Activated T-helper 17 cell treated with anti-CD3 and anti-CD28 coated beads, Interleukin-2, amount 50 U/mL, for 72 hours (primary cell): ENCODE measurements around the gene HOXD4. TPM values are rescaled to one million over a fixed set of nuclear protein-coding genes. Genes with fewer than 3 reads are reported as not detected.

Source experiments
- ATAC-seq: fragments of 150-1000 bp; cut with Tn5 transposase; replicated peaks from 2 replicates; pipeline ENCODE4 v1.10.0; 2021; ENCODE audit warnings: mild to moderate bottlenecking, moderate library complexity
- H3K27ac Mint-ChIP-seq: one replicate; pipeline ENCODE4 v1.8.0; 2022; ENCODE audit warnings: mixed read lengths
- H3K27me3 Mint-ChIP-seq: one replicate; pipeline ENCODE4 v1.8.0; 2022; ENCODE audit warnings: mixed read lengths
- H3K36me3 Mint-ChIP-seq: one replicate; pipeline ENCODE4 v1.8.0; 2022; ENCODE audit warnings: low read depth, mild to moderate bottlenecking, mixed read lengths
- H3K4me1 Mint-ChIP-seq: one replicate; pipeline ENCODE4 v1.8.0; 2022; ENCODE audit warnings: mixed read lengths
- H3K4me3 Mint-ChIP-seq: one replicate; pipeline ENCODE4 v1.8.0; 2022; ENCODE audit warnings: mild to moderate bottlenecking, mixed read lengths
- H3K9me3 Mint-ChIP-seq: one replicate; pipeline ENCODE4 v1.8.0; 2022; ENCODE audit warnings: mixed read lengths
- total RNA-seq, 2 donors: library from RNA; stranded (reverse); gene quantifications; one replicate each; pipeline ENCODE4 v1.2.3, GENCODE V29; 2022

The HOXD4 gene
- total RNA-seq, 2 donors from 2014 or later, result not detected

DNA sequence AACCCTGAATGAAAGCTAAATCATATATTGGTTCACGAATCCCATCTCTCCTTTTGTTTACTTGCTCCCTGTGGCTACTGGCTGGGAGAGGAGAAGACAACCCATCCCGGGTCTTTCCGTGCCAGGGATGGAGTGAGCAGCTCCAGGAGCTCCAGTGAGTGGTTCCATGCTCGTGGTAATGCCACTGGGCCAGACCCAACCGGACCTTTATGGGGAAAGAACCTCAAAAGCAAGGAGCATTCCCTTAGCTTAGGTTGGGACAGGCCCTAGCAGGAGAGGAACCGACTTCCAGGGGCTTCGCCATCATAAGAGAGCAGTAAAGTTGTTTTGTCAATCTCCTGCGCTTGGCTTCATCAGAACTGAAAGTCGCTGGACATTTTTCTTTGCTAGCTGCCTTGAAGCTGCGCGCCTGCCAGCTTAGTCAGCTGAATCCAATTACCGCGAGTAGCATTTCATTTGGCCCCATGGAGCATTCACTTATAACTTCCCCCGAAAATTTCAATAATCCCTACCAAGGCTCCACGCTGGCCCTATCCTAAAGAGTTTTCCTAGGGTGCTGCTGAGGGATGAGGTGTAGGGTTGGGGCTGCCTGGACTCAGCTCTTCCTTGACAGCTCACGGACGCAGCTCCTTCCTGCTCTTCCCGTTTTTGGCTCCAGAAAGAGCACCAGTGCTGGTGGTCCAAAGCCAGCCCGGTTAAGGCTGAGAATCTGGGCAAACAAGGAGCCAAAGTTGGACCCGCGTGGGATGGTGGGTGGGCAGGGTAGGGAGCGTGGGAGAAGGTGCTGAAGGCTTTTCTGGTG lies 10.7 kb downstream of the HOXD4 start:
- ATAC-seq, result no peak
- peaks cover 65% of the 10 kb centered on the region for H3K27me3 Mint-ChIP-seq
- peaks cover 3% of the 10 kb centered on the region for H3K9me3 Mint-ChIP-seq
- no peak overlapping the region for H3K4me3 Mint-ChIP-seq
- no peak overlapping the region for H3K27ac Mint-ChIP-seq
- peaks cover 4% of the 10 kb centered on the region for H3K4me1 Mint-ChIP-seq
- peaks cover 6% of the 10 kb centered on the region for H3K36me3 Mint-ChIP-seq

DNA sequence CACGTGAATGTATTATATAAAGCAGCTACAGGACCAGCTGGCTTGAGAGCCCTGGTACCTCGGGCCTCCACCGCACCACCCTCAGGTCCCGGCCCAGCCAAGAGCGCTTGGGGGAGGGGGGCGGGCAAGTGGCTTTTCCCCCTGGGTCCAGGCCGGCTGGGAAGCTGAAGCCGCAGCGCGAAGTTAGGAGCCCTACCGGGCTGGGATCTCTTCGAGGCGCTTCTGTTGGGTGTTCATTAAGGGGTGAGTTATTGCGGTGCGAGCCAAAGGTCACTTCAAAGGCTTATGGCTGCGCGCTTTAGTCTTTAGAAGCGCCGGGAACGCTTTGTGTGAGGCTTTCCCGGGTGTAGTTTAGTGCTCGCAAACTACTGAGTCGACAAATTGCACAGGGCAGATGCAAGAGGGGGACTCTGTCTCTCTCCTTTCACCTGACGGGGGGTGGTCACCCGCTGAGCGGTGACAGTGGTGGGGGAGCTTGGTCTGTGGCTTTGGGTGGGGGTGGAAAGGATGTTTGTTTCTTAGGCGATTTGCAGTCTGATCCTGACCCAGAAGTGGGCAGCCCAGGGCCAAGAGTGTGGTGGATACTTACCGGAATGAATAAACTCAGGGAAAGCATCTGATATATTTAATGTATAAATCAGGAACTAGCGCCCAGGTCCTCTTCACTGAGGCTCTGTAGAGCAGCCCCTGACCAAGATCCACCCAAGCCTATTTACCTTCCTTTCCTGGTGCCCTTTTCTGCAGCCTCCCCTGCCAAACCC lies 11.7 kb downstream of the HOXD4 start:
- H3K4me1 Mint-ChIP-seq, result peaks cover 4% of the 10 kb centered on the region
- H3K27ac Mint-ChIP-seq, result no peak overlapping the region
- H3K36me3 Mint-ChIP-seq, result peaks cover 6% of the 10 kb centered on the region
- no peak for ATAC-seq
- peaks cover 67% of the 10 kb centered on the region for H3K27me3 Mint-ChIP-seq
- peaks cover 3% of the 10 kb centered on the region for H3K9me3 Mint-ChIP-seq
- no peak overlapping the region for H3K4me3 Mint-ChIP-seq

DNA sequence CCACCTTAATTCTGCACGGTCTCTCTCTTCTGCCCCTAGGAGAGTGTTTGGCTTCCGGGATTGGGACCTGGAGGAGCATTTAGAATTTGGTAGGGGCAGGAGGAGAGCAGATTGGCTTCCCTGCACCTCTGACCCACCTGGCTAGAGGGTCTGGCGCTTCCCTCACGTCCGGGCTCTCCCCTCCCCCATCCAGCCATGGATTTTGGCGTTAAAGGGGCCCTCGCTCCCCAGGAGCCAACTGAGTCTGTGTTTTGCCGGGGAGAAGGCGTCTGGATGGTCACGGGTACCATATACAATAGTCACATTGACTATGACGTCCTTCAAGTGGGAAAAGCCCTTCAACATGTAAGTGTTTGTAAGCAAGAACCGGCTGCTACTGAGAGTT lies 12.3 kb downstream of the HOXD4 start:
- Mint-ChIP-seq H3K4me3 (no peak overlapping the region), H3K27ac (no peak overlapping the region)
- ATAC-seq, result no peak

DNA sequence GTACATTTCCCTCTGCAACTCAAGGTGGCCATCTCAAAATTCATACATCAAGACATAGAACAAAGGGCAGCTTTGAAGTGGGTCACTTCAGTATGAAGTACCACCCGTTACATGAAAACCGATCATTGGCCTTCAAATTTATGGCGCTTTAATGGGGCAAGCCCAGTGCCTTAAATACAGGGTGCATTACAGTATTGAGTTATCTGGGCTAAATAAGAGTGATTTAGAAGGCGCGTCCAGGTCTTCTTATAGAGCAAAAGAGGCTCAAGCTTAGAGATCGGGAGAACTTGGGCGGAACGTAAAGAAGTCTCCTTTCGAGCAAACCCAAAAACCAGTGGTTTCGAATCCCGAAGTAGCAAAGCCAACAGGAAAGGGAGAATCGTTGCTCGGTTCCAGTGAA lies 12.9 kb downstream of the HOXD4 start:
- Mint-ChIP-seq H3K27me3 (peaks cover 65% of the 10 kb centered on the region), H3K4me3 (no peak overlapping the region), H3K36me3 (peaks cover 6% of the 10 kb centered on the region), H3K9me3 (peaks cover 3% of the 10 kb centered on the region), H3K4me1 (peaks cover 4% of the 10 kb centered on the region), H3K27ac (no peak overlapping the region)
- ATAC-seq, result no peak

More for the DNA sequence above, 12.3 kb downstream of the HOXD4 start:
- H3K36me3 Mint-ChIP-seq, result peaks cover 6% of the 10 kb centered on the region
- H3K27me3 Mint-ChIP-seq, result peaks cover 65% of the 10 kb centered on the region
- H3K9me3 Mint-ChIP-seq, result peaks cover 3% of the 10 kb centered on the region
- H3K4me1 Mint-ChIP-seq, result peaks cover 4% of the 10 kb centered on the region

DNA sequence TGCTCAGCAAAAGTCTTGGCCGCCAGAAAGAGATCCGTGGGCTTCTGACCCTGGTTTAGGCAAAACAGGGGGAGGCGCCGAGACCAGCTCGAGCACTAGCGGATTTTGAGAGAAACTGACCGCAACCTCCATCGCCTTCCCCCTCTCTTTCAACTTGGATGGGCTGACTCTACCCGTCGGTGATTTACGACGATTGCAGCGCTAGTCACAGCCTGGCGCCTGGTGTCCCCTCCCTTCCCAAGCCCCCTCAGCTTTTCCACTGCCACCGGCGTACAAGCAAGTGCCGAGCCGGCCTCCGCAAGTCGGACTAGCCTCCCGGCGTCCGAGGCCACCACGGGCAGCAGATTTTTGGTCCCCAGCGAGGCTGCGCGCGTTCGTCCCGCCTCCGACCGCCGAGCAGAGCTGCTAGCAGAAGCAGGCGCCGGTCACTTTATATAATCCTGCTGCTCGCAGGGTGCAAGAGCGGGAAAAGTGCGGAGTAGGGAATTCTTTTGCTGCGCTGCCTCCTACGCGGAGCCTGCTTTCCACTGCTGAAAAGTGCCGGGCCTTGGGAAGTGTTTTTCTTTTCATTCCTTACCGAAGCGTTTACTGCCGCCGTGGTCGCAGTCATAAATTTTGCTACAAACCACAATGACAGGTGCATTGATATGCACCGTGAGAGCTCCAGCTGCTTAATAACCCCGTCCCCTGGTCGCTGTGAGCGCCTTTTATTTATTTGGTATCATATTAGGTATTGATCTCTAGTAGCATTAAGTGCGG lies 13.4 kb downstream of the HOXD4 start:
- Mint-ChIP-seq H3K4me1 (peaks cover 4% of the 10 kb centered on the region), H3K9me3 (peaks cover 3% of the 10 kb centered on the region), H3K27ac (no peak overlapping the region), H3K36me3 (peaks cover 6% of the 10 kb centered on the region), H3K27me3 (peaks cover 70% of the 10 kb centered on the region), H3K4me3 (no peak overlapping the region)
- no peak for ATAC-seq

DNA sequence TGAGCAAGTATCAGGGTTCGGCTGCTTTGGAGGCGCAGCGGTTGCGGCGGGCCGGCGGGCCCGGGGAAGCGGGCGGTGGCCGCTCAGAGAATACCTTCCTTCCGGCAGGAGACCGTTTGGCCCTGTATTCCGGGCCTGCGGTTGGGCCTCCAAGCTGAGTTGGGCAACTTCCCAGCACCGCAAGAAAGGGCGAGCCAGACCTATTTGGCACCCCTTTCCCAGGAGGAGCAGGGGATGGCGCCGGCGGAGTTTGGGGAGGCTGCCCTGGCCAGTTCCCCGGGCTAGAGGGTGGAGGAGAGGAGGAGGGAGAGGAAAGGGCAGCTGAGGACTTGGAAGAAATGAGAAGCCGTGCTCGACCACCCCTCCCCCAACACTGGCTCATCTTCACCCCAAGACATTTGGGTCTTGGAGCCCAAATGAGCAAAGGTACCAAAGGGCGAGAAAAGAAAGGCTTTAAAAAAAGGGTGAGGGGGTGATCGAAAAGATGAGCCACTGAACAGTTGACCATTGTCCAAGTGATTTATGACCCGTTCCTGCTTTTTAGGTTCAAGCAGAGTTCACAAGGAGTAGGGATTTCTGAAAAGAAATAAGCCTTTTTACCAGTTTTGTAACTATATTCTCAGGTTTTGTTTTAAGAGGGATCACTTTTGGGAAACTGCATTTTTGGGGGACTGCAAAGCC lies 14.2 kb downstream of the HOXD4 start:
- H3K4me3 Mint-ChIP-seq, result no peak overlapping the region

DNA sequence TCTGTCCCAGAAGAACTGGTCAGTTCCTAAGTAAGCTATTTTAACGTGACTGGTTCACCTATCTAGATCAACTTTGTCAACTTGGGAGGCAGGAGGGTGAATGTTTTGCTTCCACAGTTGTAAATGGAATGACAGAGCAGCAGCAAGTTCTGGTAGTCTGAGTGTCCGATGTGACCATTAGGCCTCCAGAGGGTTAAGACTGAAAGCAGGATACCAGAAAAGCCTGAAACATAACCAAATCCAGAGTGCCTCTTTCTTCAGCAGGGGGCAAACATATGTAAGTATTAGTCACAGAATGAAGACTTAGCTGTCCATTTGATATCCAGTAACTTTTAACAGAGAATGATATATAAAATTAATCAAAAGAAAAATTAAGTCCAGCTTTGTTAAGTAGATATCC lies 14.9 kb downstream of the HOXD4 start:
- no peak for ATAC-seq
- no peak overlapping the region for H3K27ac Mint-ChIP-seq
- peaks cover 3% of the 10 kb centered on the region for H3K36me3 Mint-ChIP-seq
- peaks cover 74% of the 10 kb centered on the region for H3K27me3 Mint-ChIP-seq
- H3K4me1 Mint-ChIP-seq, result no peaks in the 10 kb centered on the region
- peaks cover 3% of the 10 kb centered on the region for H3K9me3 Mint-ChIP-seq
- H3K4me3 Mint-ChIP-seq, result no peak overlapping the region

More for the DNA sequence above, 14.2 kb downstream of the HOXD4 start:
- Mint-ChIP-seq H3K27me3 (peaks cover 74% of the 10 kb centered on the region), H3K36me3 (peaks cover 6% of the 10 kb centered on the region), H3K27ac (no peak overlapping the region), H3K4me1 (peaks cover 4% of the 10 kb centered on the region), H3K9me3 (peaks cover 3% of the 10 kb centered on the region)
- no peak for ATAC-seq

DNA sequence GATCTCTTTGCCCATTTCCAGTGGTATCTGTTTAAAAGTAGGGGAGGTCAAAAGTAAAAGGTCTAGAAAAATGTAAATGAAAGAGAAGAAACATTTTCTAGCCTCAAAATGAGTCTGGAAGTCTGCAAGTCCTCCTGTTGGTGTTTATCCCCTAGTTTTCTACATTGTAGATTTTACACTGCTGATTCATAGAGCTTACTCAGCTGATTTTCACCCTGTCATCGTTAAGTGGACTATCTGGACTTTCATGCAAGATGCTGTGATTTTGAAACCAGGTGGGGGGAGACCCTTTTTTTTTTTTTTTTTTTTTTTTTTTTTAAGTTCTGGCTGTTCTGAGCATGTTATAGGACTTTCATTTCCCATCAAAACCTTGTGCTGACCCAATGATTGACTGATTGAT lies 16.0 kb downstream of the HOXD4 start:
- H3K4me3 Mint-ChIP-seq, result no peak overlapping the region
- peaks cover 3% of the 10 kb centered on the region for H3K9me3 Mint-ChIP-seq
- no peak for ATAC-seq
- H3K27ac Mint-ChIP-seq, result no peak overlapping the region
- H3K27me3 Mint-ChIP-seq, result peaks cover 64% of the 10 kb centered on the region
- H3K36me3 Mint-ChIP-seq, result peaks cover 2% of the 10 kb centered on the region
- H3K4me1 Mint-ChIP-seq, result no peaks in the 10 kb centered on the region

DNA sequence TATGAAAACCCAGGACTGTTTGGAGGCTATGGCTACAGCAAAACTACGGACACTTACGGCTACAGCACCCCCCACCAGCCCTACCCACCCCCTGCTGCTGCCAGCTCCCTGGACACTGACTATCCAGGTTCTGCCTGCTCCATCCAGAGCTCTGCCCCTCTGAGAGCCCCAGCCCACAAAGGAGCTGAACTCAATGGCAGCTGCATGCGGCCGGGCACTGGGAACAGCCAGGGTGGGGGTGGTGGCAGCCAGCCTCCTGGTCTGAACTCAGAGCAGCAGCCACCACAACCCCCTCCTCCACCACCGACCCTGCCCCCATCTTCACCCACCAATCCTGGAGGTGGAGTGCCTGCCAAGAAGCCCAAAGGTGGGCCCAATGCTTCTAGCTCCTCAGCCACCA lies 17.8 kb downstream of the HOXD4 start:
- H3K27me3 Mint-ChIP-seq, result peaks cover 65% of the 10 kb centered on the region
- H3K4me1 Mint-ChIP-seq, result no peaks in the 10 kb centered on the region
- H3K36me3 Mint-ChIP-seq, result peaks cover 6% of the 10 kb centered on the region
- H3K4me3 Mint-ChIP-seq, result no peak overlapping the region
- no peak overlapping the region for H3K27ac Mint-ChIP-seq
- H3K9me3 Mint-ChIP-seq, result peaks cover 1% of the 10 kb centered on the region
- ATAC-seq, result no peak

DNA sequence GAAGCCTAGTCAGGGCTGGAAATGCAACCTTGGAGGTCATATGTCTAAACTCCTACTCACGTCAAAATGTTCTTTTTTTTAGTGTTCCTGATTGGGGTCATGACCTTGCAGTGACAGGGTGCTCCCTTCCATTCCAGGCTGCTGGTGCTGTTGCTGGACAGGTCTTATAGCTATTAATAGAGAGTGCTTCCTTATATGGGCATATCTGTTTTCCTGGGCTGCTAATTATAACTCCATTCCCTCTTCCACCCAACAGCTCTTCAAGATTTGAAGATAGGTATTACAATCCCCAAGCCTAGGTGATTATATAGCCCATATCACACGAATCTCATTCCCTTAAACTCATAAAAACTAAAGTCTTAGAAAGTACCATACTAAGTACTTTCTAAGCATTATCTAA lies 18.4 kb downstream of the HOXD4 start:
- Mint-ChIP-seq H3K4me3 (no peak overlapping the region), H3K27ac (no peak overlapping the region), H3K36me3 (peaks cover 6% of the 10 kb centered on the region), H3K27me3 (peaks cover 62% of the 10 kb centered on the region), H3K4me1 (no peaks in the 10 kb centered on the region), H3K9me3 (no peaks in the 10 kb centered on the region)
- no peak for ATAC-seq

DNA sequence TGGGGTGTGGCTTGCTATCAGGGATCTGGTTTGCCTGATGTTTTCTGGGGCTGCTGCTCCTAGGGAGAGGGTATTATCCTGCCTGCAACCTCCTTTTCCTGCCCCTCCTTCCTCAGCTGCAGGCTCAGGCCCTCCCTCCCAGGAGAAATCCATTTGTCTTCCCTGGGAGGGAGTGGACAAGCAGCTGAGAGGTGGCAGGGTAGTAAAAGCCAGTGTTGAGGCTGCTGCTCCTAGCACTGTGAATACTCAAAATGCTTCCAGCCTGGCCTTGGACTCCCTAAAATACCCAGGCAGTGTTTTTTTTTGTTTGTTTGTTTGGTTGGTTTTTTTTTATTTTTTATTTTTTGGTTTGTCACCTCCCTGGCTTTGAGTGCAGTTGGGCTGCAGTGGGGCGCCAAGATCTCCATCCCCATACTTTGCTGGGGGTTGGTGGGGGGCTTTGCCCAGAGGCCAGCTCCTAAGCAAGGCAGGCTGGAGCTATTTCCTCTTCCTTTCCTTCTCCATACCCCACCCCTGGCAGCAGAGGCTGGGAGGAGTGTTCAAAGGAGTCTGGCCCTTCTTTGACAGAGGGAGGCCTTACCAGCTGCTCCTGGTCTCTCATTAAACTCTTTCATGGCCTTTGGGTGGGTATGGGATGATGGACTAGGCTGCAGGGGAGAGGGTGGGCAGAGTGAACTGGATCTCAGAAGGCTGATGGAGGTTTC lies 19.4 kb downstream of the HOXD4 start:
- Mint-ChIP-seq H3K4me3 (no peak overlapping the region), H3K4me1 (no peaks in the 10 kb centered on the region), H3K9me3 (no peaks in the 10 kb centered on the region), H3K36me3 (peaks cover 6% of the 10 kb centered on the region), H3K27ac (no peak overlapping the region), H3K27me3 (peaks cover 63% of the 10 kb centered on the region)
- no peak for ATAC-seq

DNA sequence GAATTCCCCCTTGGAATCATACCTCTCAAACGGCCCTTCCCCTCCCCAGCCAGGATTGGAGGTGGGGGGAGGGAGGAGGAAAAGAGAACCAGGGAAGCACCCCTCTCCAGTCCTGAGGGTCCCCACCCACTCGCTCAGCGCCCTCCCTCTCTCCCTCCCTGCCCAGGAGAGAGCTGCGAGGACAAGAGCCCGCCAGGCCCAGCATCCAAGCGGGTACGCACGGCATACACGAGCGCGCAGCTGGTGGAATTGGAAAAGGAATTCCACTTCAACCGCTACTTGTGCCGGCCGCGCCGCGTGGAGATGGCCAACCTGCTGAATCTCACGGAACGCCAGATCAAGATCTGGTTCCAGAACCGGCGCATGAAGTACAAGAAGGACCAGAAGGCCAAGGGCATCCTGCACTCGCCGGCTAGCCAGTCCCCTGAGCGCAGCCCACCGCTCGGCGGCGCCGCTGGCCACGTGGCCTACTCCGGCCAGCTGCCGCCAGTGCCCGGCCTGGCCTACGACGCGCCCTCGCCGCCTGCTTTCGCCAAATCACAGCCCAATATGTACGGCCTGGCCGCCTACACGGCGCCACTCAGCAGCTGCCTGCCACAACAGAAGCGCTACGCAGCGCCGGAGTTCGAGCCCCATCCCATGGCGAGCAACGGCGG lies 20.1 kb downstream of the HOXD4 start:
- Mint-ChIP-seq H3K9me3 (no peaks in the 10 kb centered on the region), H3K4me1 (no peaks in the 10 kb centered on the region), H3K27me3 (peaks cover 63% of the 10 kb centered on the region), H3K36me3 (peaks cover 6% of the 10 kb centered on the region), H3K4me3 (no peak overlapping the region), H3K27ac (no peak overlapping the region)
- ATAC-seq, result no peak
